ENCODE measurements around the gene MRPL2.

Gene MRPL2

GRCh38 chr6:43091020-43091419, 31.8 kb upstream of the MRPL2 start:
- TF ChIP-seq GATA3 (IDR thresholded peaks at IDR 0.05; ENCODE audit: low read depth, low read length) (no peak), GATA2 (IDR thresholded peaks at IDR 0.05; ENCODE audit: low read depth, low read length) (no peak)

- TF ChIP-seq GATA2 (IDR thresholded peaks at IDR 0.05; ENCODE audit: low read depth, low read length): no peak
Measured at GRCh38 chr6:43090559-43090956, 31.3 kb upstream of the MRPL2 start.

- no peak for TF ChIP-seq GATA2 (IDR thresholded peaks at IDR 0.05; ENCODE audit: low read depth, low read length)
- TF ChIP-seq GATA3 (IDR thresholded peaks at IDR 0.05; ENCODE audit: low read depth, low read length): no peak
Measured at GRCh38 chr6:43089874-43090558, 30.8 kb upstream of the MRPL2 start.

- TF ChIP-seq GATA3 (IDR thresholded peaks at IDR 0.05; ENCODE audit: low read depth, low read length): no peak
- TF ChIP-seq GATA2 (IDR thresholded peaks at IDR 0.05; ENCODE audit: low read depth, low read length): no peak
Measured at GRCh38 chr6:43089467-43089866, 30.2 kb upstream of the MRPL2 start.

- TF ChIP-seq GATA3 (IDR thresholded peaks at IDR 0.05; ENCODE audit: low read depth, low read length) (no peak), GATA2 (IDR thresholded peaks at IDR 0.05; ENCODE audit: low read depth, low read length) (no peak)
Measured at GRCh38 chr6:43088654-43089056, 29.4 kb upstream of the MRPL2 start.

- TF ChIP-seq GATA2 (IDR thresholded peaks at IDR 0.05; ENCODE audit: low read depth, low read length) (no peak), GATA3 (IDR thresholded peaks at IDR 0.05; ENCODE audit: low read depth, low read length) (no peak)
Measured at GRCh38 chr6:43086022-43086658, 26.9 kb upstream of the MRPL2 start.

GRCh38 chr6:43082806-43083655, 23.8 kb upstream of the MRPL2 start:
- TF ChIP-seq GATA3 (IDR thresholded peaks at IDR 0.05; ENCODE audit: low read depth, low read length): no peak
- TF ChIP-seq GATA2 (IDR thresholded peaks at IDR 0.05; ENCODE audit: low read depth, low read length): no peak

GRCh38 chr6:43081043-43081442, 21.8 kb upstream of the MRPL2 start:
- TF ChIP-seq GATA2 (IDR thresholded peaks at IDR 0.05; ENCODE audit: low read depth, low read length) (no peak), GATA3 (IDR thresholded peaks at IDR 0.05; ENCODE audit: low read depth, low read length) (no peak)

- no peak for TF ChIP-seq GATA3 (IDR thresholded peaks at IDR 0.05; ENCODE audit: low read depth, low read length)
- no peak for TF ChIP-seq GATA2 (IDR thresholded peaks at IDR 0.05; ENCODE audit: low read depth, low read length)
Measured at GRCh38 chr6:43078691-43079090, 19.5 kb upstream of the MRPL2 start.

GRCh38 chr6:43077981-43078511, 18.8 kb upstream of the MRPL2 start:
- no peak for TF ChIP-seq GATA3 (IDR thresholded peaks at IDR 0.05; ENCODE audit: low read depth, low read length)
- no peak for TF ChIP-seq GATA2 (IDR thresholded peaks at IDR 0.05; ENCODE audit: low read depth, low read length)

- TF ChIP-seq GATA2 (IDR thresholded peaks at IDR 0.05; ENCODE audit: low read depth, low read length) (no peak), GATA3 (IDR thresholded peaks at IDR 0.05; ENCODE audit: low read depth, low read length) (no peak)
Measured at GRCh38 chr6:43077333-43077809, 18.1 kb upstream of the MRPL2 start.

- TF ChIP-seq GATA3 (IDR thresholded peaks at IDR 0.05; ENCODE audit: low read depth, low read length) (no peak), GATA2 (IDR thresholded peaks at IDR 0.05; ENCODE audit: low read depth, low read length) (no peak)
Measured at GRCh38 chr6:43076464-43077332, 17.5 kb upstream of the MRPL2 start.

- TF ChIP-seq GATA3 (IDR thresholded peaks at IDR 0.05; ENCODE audit: low read depth, low read length) (no peak), GATA2 (IDR thresholded peaks at IDR 0.05; ENCODE audit: low read depth, low read length) (no peak)
Measured at GRCh38 chr6:43075670-43076463, 16.6 kb upstream of the MRPL2 start, which contains the start of gene PTK7. PTK7 (plus strand) TSS chr6:43076314; CDS start chr6:43076489, 175 bp downstream.
